HG03196 (cell line): ENCODE data around the gene PLPP3.
"Not testable (repeated sequence)": the region's sequence is repeated elsewhere in the genome, so short reads cannot be mapped to it uniquely, and the experiment has no call there.

ENCODE experiments used
- ATAC-seq: cut with Tn5 transposase; IDR thresholded peaks from one replicate; pipeline ENCODE4 v1.9.1; 2021; ENCODE audit not compliant: unreplicated experiment

Gene PLPP3

GRCh38 chr1:56578963-56579875, at the start of gene PLPP3:
PLPP3 (minus strand) TSS chr1:56579563; CDS start chr1:56579016, 547 bp downstream.
- no peak for ATAC-seq

DNA sequence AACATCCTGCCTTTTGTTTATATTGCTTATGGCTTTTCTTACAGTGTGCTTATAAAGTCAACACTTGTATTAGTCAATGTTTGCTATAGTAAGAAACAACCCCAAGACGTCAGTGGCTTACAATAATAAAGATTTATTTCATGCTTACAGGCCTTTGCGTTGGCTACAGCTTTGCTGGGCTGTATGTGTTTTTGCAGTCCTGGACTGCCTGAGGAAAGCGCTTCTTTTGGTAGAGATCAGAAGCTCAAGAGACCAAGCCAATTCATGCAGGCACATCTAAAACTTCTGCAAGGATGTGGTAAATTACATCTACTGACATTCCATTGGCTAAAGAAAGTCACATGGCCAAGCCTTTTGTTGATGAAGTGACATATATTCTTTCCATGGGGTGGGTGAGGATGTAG, 48.3 kb upstream of the PLPP3 start:
- no peak for ATAC-seq

- ATAC-seq: no peak
Observed at GRCh38 chr1:56627019-56627635, 47.8 kb upstream of the PLPP3 start.

DNA sequence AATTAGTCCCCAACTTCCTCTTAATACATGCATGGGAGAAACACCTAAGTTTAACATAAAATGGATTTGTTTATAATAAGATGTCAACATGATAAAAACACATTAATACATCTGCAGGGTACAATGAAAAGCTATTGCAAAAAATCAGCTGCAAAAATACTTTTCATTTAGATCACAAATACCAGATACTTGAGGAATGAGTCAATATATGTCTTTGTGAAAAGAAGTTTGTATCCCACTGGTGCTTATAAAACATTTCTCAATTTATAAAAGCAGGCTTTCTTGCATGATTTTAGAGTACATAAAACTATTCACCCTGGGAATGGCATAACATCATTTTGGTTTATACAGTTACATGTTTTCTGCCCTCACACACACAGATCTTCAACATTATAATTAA, 47.2 kb upstream of the PLPP3 start:
- ATAC-seq: no peak

GRCh38 chr1:56625819-56626440, 46.6 kb upstream of the PLPP3 start:
- no peak for ATAC-seq

GRCh38 chr1:56617141-56617540, 37.8 kb upstream of the PLPP3 start:
- no peak for ATAC-seq

DNA sequence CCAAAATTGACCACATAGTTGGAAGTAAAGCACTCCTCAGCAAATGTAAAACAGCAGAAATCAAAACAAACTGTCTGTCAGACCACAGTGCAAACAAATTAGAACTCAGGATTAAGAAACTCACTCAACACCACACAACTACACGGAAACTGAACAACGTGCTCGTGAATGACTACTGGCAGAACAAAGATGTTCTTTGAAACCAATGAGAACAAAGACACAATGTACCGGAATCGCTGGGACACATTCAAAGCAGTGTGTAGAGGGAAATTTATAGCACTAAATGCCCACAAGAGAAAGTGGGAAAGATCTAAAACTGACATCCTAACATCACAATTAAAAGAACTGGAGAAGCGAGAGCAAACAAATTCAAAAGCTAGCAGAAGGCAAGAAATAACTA, 31.4 kb upstream of the PLPP3 start:
- ATAC-seq: not testable (repeated sequence)

DNA sequence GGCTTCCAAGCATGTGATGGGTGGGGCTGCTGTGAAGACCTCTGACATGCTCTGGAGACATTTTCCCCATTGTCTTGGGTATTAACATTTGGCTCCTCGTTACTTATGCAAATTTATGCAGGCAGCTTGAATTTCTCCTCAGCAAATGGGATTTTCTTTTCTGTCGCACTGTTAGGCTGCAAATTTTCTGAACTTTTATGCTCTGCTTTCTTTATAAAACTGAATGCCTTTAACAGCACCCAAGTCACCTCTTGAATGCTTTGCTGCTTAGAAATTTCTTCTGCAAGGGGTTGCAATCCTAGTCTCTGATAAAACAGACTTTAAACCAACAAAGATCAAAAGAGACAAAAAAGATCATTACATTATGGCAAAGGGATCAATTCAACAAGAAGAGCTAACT, 30.7 kb upstream of the PLPP3 start:
- ATAC-seq: not testable (repeated sequence)

DNA sequence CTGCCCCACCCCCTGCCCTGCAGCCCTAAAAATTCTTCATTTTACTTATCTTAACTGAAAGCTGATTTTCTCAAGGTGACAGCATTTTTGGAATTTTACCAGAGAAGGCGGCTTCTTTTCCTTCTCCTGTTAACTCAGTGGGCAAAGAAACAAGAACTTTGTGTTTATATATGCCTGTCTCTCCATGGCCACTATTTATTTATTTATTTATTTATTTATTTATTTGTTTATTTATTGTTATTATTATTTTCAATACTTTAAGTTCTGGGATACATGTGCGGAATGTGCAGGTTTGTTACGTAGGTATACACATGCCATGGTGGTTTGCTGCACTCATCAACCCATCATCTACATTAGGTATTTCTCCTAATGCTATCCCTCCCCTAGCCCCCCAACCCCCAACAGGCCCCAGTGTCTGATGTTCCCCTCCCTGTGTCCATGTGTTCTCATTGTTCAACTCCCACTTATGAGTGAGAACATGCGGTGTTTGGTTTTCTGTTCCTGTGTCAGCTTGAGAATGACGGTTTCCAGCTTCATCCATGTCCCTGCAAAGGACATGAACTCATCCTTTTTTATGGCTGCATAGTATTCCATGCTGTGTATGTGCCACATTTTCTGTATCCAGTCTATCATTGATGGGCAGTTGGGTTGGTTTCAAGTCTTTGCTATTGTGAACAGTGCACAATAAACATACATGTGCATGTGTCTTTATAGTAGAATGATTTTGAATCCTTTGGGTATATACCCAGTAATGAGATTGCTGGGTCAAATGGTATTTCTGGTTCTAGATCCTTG, 16.2 kb upstream of the PLPP3 start:
- not testable (repeated sequence) for ATAC-seq

GRCh38 chr1:56591909-56592308, 12.5 kb upstream of the PLPP3 start:
- ATAC-seq: no peak

- no peak for ATAC-seq
Observed at GRCh38 chr1:56590520-56591011, 11.2 kb upstream of the PLPP3 start.

GRCh38 chr1:56589369-56589768, 10.0 kb upstream of the PLPP3 start:
- ATAC-seq: no peak

DNA sequence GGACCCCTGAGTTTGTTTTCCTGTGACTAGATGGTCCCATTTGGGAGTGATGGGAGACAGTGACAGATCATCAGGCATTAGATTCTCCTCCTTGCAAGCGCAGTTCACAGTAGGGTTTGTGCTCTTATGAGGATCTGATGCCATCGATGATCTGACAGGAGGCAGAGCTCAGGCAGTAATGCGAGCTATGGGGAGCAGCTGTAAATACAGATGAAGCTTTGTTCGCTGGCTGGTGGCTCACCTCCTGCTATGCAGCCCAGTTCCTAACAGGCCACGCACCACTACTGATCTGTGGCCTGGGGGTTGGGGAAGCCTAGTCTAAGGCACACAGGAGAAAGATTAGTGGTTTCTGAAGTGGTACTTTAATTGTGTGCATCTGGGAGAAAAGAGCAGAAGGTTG, 7.1 kb upstream of the PLPP3 start:
- no peak for ATAC-seq

- no peak for ATAC-seq
Observed at GRCh38 chr1:56585985-56586384, 6.6 kb upstream of the PLPP3 start.

- no peak for ATAC-seq
Observed at GRCh38 chr1:56584910-56585528, 5.7 kb upstream of the PLPP3 start.

DNA sequence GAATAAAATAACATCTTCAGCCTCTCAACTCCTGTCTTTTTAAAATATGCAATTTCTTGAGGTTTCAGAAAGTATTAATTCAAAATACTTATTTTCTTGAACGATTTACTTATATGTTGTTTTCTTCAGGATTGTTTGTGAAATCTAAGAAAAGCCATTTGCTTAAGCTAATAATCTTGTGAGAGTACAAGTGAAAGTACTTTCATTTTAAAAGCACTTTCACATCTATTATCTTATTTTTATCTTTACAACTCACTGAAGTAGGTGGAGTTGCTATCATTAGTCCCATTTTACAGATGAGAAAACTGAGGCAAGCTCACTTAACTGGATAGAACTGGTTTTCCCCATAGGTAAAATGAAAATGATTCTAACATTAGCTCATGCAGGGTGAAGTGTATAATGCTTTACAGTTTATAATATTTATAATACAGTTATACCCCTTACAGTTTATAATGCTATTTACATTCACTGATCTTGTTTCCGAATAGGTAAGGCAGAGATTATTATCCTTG, 4.7 kb upstream of the PLPP3 start:
- no peak for ATAC-seq

GRCh38 chr1:56580771-56581170, 1.4 kb upstream of the PLPP3 start:
- no peak for ATAC-seq

GRCh38 chr1:56578138-56578962, 1.0 kb downstream of the PLPP3 start:
- no peak for ATAC-seq

DNA sequence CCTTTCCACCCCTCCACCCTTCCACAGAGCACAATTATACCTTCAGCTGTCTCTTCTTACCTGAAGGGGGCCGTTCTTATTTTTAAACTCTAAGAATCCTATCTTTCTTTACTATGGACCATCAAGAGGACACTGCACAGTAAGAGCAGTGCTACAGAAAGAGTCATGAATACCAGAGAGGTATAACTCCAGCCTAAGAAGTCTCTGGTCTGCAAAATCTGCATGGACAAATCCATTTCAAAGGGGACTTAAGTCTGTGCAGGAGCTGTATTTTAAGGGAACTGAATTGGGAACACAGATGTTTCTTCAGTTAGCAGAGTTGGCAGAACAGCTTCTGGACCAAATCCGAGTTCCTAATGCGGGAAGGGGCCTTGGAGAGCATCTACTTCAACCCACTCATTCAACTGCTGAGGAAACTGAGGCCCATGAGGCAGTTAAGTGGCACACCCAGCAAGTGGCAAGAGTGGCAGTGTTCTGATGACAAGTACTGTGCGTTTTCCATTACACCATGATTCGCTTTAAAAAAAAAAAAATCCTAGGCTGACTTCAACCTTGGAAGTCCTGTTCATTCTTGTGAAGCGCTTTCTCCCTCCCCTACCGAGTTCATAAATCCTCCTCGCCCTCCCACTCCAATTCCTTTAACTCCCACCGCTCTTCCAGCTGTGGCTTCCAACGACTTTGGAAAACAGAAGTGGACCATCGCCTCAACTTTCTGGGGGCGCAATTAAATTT, 1.8 kb downstream of the PLPP3 start:
- ATAC-seq: no peak
